ENCODE data around the gene AKT1S1.

DNA sequence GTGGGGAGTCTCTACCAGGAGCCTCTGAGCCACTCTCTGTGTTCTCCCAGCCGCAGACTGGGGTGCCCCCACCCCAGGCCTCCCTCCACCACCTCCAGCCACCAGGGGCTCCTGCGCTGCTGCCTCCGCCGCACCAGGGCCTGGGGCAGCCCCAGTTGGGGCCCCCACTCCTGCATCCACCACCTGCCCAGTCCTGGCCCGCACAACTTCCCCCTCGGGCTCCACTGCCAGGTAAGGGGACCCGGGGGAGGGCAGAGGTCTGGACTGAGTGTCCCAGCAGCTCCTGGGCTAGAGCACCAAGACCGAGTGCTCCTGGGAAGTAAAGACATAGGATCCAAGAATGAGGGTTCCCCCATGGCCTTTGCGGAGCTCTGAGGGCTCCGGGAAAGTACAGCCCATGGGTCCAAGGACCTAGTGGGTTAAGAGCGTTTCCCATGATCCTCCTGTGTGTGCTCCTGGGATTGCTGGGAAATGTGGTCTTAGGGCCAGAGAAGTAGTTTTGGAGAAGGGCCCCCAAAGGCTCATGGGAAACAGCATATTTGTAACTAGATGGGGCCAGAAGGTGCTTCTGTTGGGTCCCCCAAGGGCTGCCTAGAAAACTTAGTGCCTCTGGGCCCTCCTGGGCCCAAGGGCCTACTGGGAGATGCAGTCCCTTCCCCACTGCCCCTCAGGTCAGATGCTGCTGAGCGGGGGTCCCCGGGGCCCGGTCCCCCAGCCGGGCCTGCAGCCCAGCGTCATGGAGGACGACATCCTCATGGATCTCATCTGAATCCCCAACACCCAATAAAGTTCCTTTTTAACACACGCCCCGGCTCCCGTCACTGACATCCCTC lies 40.8 kb downstream of the AKT1S1 start:
- TF ChIP-seq, protein P1, sequence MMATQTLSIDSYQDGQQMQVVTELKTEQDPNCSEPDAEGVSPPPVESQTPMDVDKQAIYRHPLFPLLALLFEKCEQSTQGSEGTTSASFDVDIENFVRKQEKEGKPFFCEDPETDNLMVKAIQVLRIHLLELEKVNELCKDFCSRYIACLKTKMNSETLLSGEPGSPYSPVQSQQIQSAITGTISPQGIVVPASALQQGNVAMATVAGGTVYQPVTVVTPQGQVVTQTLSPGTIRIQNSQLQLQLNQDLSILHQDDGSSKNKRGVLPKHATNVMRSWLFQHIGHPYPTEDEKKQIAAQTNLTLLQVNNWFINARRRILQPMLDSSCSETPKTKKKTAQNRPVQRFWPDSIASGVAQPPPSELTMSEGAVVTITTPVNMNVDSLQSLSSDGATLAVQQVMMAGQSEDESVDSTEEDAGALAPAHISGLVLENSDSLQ (IDR thresholded peaks at IDR 0.05): no peak
- no peak for TF ChIP-seq TARDBP (IDR thresholded peaks at IDR 0.05)
- TF ChIP-seq SP1 (IDR thresholded peaks at IDR 0.05): no peak

Measured in HEK293T (cell line).